H9 (cell line): ENCODE results near the gene C9orf152. TPM values are rescaled to one million over a fixed set of nuclear protein-coding genes. Genes with fewer than 3 reads are reported as not detected.

ENCODE experiments used
- DNase-seq: peaks from one replicate; pipeline ENCODE4 v3.0.0-alpha.2; 2017
- H2AFZ ChIP-seq: one replicate; pipeline ENCODE4 v1.6.1; 2013; ENCODE audit warnings: mild to moderate bottlenecking, low read length, control low read depth, moderate library complexity
- H2AK5ac ChIP-seq: 2 replicates; pipeline ENCODE4 v1.6.1; 2013; ENCODE audit warnings: low read length, control low read depth, mixed read lengths; ENCODE audit not compliant: insufficient read length
- H2BK120ac ChIP-seq: one replicate; pipeline ENCODE4 v1.6.1; 2013; ENCODE audit warnings: low read depth, mild to moderate bottlenecking, low read length, control low read depth, inconsistent platforms; ENCODE audit not compliant: poor library complexity, severe bottlenecking
- H2BK12ac ChIP-seq: 2 replicates; pipeline ENCODE4 v1.6.1; 2013; ENCODE audit warnings: low read length, control low read depth, mixed read lengths, low read depth; ENCODE audit not compliant: insufficient read length
- H2BK15ac ChIP-seq: 2 replicates; pipeline ENCODE4 v1.6.1; 2013; ENCODE audit warnings: low read depth, low read length, control low read depth
- H2BK20ac ChIP-seq: one replicate; pipeline ENCODE4 v1.6.1; 2013; ENCODE audit warnings: low read depth, mild to moderate bottlenecking, low read length, control low read depth, inconsistent platforms; ENCODE audit not compliant: poor library complexity, severe bottlenecking
- H2BK5ac ChIP-seq: 2 replicates; pipeline ENCODE4 v1.6.1; 2013; ENCODE audit warnings: low read length, control low read depth, mixed read lengths; ENCODE audit not compliant: insufficient read length
- H3K14ac ChIP-seq: 2 replicates; pipeline ENCODE4 v1.6.1; 2013; ENCODE audit warnings: low read length, control low read depth; ENCODE audit not compliant: insufficient read depth
- H3K18ac ChIP-seq: 2 replicates; pipeline ENCODE4 v1.6.1; 2013; ENCODE audit warnings: low read depth, mild to moderate bottlenecking, mixed read lengths, low read length, control low read depth; ENCODE audit not compliant: insufficient read length
- H3K23ac ChIP-seq: 2 replicates; pipeline ENCODE4 v1.6.1; 2013; ENCODE audit warnings: low read length, control low read depth, mixed read lengths, low read depth; ENCODE audit not compliant: insufficient read length
- H3K23me2 ChIP-seq: 2 replicates; pipeline ENCODE4 v1.6.1; 2013; ENCODE audit warnings: low read depth, mild to moderate bottlenecking, mixed read lengths, low read length, control low read depth; ENCODE audit not compliant: insufficient read length, poor library complexity, severe bottlenecking
- H3K27ac ChIP-seq: 2 replicates; pipeline ENCODE4 v1.5.1; 2013; ENCODE audit warnings: low read length, control low read depth, mixed read lengths, low read depth; ENCODE audit not compliant: insufficient read length
- H3K27me3 ChIP-seq: 2 replicates; pipeline ENCODE4 v1.6.1; 2013; ENCODE audit warnings: low read length, control low read depth, inconsistent platforms; ENCODE audit not compliant: insufficient read depth
- H3K4ac ChIP-seq: 2 replicates; pipeline ENCODE4 v1.6.1; 2013; ENCODE audit warnings: low read depth, mild to moderate bottlenecking, control low read depth, inconsistent platforms, low read length, moderate library complexity
- H3K4me1 ChIP-seq: 2 replicates; pipeline ENCODE4 v1.6.1; 2013; ENCODE audit warnings: low read length, control low read depth, inconsistent platforms; ENCODE audit not compliant: insufficient read depth
- H3K4me2 ChIP-seq: 2 replicates; pipeline ENCODE4 v1.6.1; 2013; ENCODE audit warnings: low read length, control low read depth, mixed read lengths; ENCODE audit not compliant: insufficient read length, insufficient read depth
- H3K56ac ChIP-seq: 2 replicates; pipeline ENCODE4 v1.6.1; 2013; ENCODE audit warnings: low read depth, mild to moderate bottlenecking, mixed read lengths, low read length, control low read depth; ENCODE audit not compliant: insufficient read length
- H3K79me1 ChIP-seq: 2 replicates; pipeline ENCODE4 v1.6.1; 2013; ENCODE audit warnings: low read depth, mild to moderate bottlenecking, moderate library complexity, low read length, control low read depth, inconsistent platforms; ENCODE audit not compliant: insufficient read depth, poor library complexity, severe bottlenecking
- H3K79me2 ChIP-seq: 2 replicates; pipeline ENCODE4 v1.6.1; 2013; ENCODE audit warnings: low read length, control low read depth, inconsistent platforms; ENCODE audit not compliant: insufficient read depth
- H3K9ac ChIP-seq: 2 replicates; pipeline ENCODE4 v1.6.1; 2013; ENCODE audit warnings: low read length, control low read depth, mixed read lengths; ENCODE audit not compliant: insufficient read length; ENCODE audit errors: extremely low read depth
- H3K9me3 ChIP-seq: one replicate; pipeline ENCODE4 v1.6.1; 2013; ENCODE audit warnings: low read depth, low read length, inconsistent platforms; ENCODE audit not compliant: control insufficient read depth
- H3T11ph ChIP-seq: one replicate; pipeline ENCODE4 v1.6.1; 2013; ENCODE audit warnings: mild to moderate bottlenecking, low read length, control low read depth, inconsistent platforms
- H4K20me1 ChIP-seq: one replicate; pipeline ENCODE4 v1.6.1; 2013; ENCODE audit not compliant: control insufficient read depth, insufficient read length, insufficient read depth
- H4K5ac ChIP-seq: 2 replicates; pipeline ENCODE4 v1.6.1; 2013; ENCODE audit warnings: low read depth, mild to moderate bottlenecking, mixed read lengths, low read length, control low read depth; ENCODE audit not compliant: insufficient read length
- H4K8ac ChIP-seq: replicated peaks from 2 replicates; pipeline ENCODE4 v1.6.1; 2013; ENCODE audit warnings: low read length, control low read depth, mixed read lengths, low read depth; ENCODE audit not compliant: insufficient read length
- H4K91ac ChIP-seq: 2 replicates; pipeline ENCODE4 v1.6.1; 2013; ENCODE audit warnings: low read depth, mild to moderate bottlenecking, moderate library complexity, mixed read lengths, low read length, control low read depth; ENCODE audit not compliant: insufficient read length
- H3K27ac Mint-ChIP-seq, 3 experiments: 2 replicates in 2 of 3; 3 replicates in 1 of 3; pipeline ENCODE4 v1.8.0; 2020 to 2021; ENCODE audit warnings: mixed read lengths in 3 of 3, mild to moderate bottlenecking in 1 of 3, moderate library complexity in 1 of 3
- H3K27me3 Mint-ChIP-seq: 2 replicates; pipeline ENCODE4 v1.8.0; 2021; ENCODE audit warnings: low read depth, mild to moderate bottlenecking, moderate library complexity, mixed read lengths
- H3K36me3 Mint-ChIP-seq, 3 experiments: 2 replicates in 2 of 3; 3 replicates in 1 of 3; pipeline ENCODE4 v1.8.0; 2020 to 2021; ENCODE audit warnings: low read depth in 3 of 3, mixed read lengths in 3 of 3; ENCODE audit not compliant: insufficient read depth in 1 of 3
- H3K4me1 Mint-ChIP-seq, 2 experiments: 2 replicates each; pipeline ENCODE4 v1.8.0; 2020; ENCODE audit warnings: mixed read lengths in 2 of 2
- H3K4me3 Mint-ChIP-seq, 2 experiments: 2 replicates in 1 of 2; 3 replicates in 1 of 2; pipeline ENCODE4 v1.8.0; 2020 to 2021; ENCODE audit warnings: mild to moderate bottlenecking in 2 of 2, mixed read lengths in 2 of 2, moderate library complexity in 1 of 2
- H3K9me3 Mint-ChIP-seq, 2 experiments: 2 replicates in 1 of 2; 3 replicates in 1 of 2; pipeline ENCODE4 v1.8.0; 2020; ENCODE audit warnings: mild to moderate bottlenecking in 2 of 2, mixed read lengths in 2 of 2, moderate library complexity in 1 of 2
- WGBS: extraction: QIAGEN DNeasy Blood & Tissue Kit; methylation state at CpG from one replicate; pipeline ENCODE4 v1.1.7; 2013; ENCODE audit warnings: missing lambda C conversion rate, low lambda C conversion rate, mixed read lengths; ENCODE audit not compliant: insufficient read length; ENCODE audit errors: extremely low coverage; 5-methylcytosine and 5-hydroxymethylcytosine counted together
- long read RNA-seq: library from polyadenylated mRNA; unstranded; transcript quantifications from one replicate; pipeline ENCODE4 v2.0.0, GENCODE V29; 2020
- total RNA-seq: library from RNA; stranded (reverse); gene quantifications from 2 replicates; pipeline ENCODE4 v1.2.1, GENCODE V29; 2021
- TF ChIP-seq, protein P1 (sequence below): fragments of 200-600 bp; sonication (generic); conservative IDR thresholded peaks from 3 replicates; pipeline ENCODE4 v1.8.0; 2021; ENCODE audit warnings: antibody characterized with exemption, mild to moderate bottlenecking

Gene C9orf152
- total RNA-seq: not detected in 2 replicates
- long read RNA-seq: 0 reads

DNA sequence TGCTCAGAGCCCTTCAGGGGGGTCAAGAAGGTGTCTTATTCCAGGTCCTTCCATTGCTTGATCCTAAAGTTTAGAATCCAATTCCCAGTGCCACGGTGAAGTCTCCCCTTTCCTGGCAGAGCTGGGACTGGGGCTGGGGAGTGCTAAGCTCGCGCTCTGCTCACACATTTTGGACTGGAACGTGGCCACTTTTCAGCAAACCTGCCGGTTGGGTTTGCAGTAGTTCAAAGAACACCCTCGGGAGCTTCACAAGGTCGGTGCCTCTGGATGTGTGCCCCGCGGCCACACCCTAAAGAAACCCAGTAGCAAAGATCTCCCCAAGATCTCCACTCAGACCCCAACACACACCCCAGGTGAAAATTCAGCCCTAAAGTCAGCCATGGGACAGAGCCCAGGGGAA lies at the start of gene C9orf152:
C9orf152 (minus strand) TSS at position 129 of the 400 bp plus-strand sequence. CDS start 580 bp downstream, outside the sequence.
- no peak within 1 kb of the TSS for H3K23ac ChIP-seq
- no peak within 1 kb of the TSS for H2BK12ac ChIP-seq
- no peaks in the 10 kb centered on the region for H4K20me1 ChIP-seq
- no peak within 1 kb of the TSS for H3K18ac ChIP-seq
- H4K5ac ChIP-seq: no peak within 1 kb of the TSS
- H4K8ac ChIP-seq: no peak within 1 kb of the TSS
- H2AK5ac ChIP-seq: no peak within 1 kb of the TSS
- TF ChIP-seq, protein P1, sequence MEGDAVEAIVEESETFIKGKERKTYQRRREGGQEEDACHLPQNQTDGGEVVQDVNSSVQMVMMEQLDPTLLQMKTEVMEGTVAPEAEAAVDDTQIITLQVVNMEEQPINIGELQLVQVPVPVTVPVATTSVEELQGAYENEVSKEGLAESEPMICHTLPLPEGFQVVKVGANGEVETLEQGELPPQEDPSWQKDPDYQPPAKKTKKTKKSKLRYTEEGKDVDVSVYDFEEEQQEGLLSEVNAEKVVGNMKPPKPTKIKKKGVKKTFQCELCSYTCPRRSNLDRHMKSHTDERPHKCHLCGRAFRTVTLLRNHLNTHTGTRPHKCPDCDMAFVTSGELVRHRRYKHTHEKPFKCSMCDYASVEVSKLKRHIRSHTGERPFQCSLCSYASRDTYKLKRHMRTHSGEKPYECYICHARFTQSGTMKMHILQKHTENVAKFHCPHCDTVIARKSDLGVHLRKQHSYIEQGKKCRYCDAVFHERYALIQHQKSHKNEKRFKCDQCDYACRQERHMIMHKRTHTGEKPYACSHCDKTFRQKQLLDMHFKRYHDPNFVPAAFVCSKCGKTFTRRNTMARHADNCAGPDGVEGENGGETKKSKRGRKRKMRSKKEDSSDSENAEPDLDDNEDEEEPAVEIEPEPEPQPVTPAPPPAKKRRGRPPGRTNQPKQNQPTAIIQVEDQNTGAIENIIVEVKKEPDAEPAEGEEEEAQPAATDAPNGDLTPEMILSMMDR: no peak
- no peak for DNase-seq
- WGBS: no CpG with 5 or more reads among the region's 9 CpGs
- Mint-ChIP-seq H3K4me1 (peaks cover 0 to 2% of the 10 kb centered on the region in 2 experiments; a peak in 1 of 4 replicates), H3K9me3 (peaks cover 3 to 6% of the 10 kb centered on the region in 2 experiments; a peak in 4 of 5 replicates), H3K27me3 (peaks cover 5% of the 10 kb centered on the region), H3K4me3 (no peak within 1 kb of the TSS; a peak in 1 of 5 replicates), H3K27ac (no peak within 1 kb of the TSS), H3K36me3 (peaks cover 0 to 6% (median 2%) of the 10 kb centered on the region in 3 experiments; a peak in 2 of 7 replicates)
- H2BK15ac ChIP-seq: no peak within 1 kb of the TSS
- H3K4me2 ChIP-seq: no peak within 1 kb of the TSS
- no peaks in the 10 kb centered on the region for H3K79me2 ChIP-seq
- H2BK20ac ChIP-seq: no peak within 1 kb of the TSS
- no peaks in the 10 kb centered on the region for H3K27me3 ChIP-seq
- H3K27ac ChIP-seq: no peak within 1 kb of the TSS
- no peak within 1 kb of the TSS for H2AFZ ChIP-seq
- no peak within 1 kb of the TSS for H3K56ac ChIP-seq
- no peaks in the 10 kb centered on the region for H3K9me3 ChIP-seq
- H3K23me2 ChIP-seq: no peaks in the 10 kb centered on the region
- H2BK120ac ChIP-seq: no peak within 1 kb of the TSS
- no peak within 1 kb of the TSS for H4K91ac ChIP-seq
- no peak within 1 kb of the TSS for H3T11ph ChIP-seq
- H2BK5ac ChIP-seq: no peak within 1 kb of the TSS
- H3K9ac ChIP-seq: no peak within 1 kb of the TSS
- no peak within 1 kb of the TSS; the same call in 1 of the 2 replicates for H3K14ac ChIP-seq
- H3K4me1 ChIP-seq: no peaks in the 10 kb centered on the region
- no peak within 1 kb of the TSS for H3K4ac ChIP-seq
- H3K79me1 ChIP-seq: no peaks in the 10 kb centered on the region
